HG03045 (cell line): ENCODE measurements around the gene MACF1.
"Not testable (repeated sequence)": the region's sequence is repeated elsewhere in the genome, so short reads cannot be mapped to it uniquely, and the experiment has no call there.

Experiments
- ATAC-seq: cut with Tn5 transposase; IDR thresholded peaks from one replicate; pipeline ENCODE4 v1.9.1; 2021; ENCODE audit warnings: mild to moderate bottlenecking, moderate library complexity; ENCODE audit not compliant: unreplicated experiment

MACF1 gene

DNA sequence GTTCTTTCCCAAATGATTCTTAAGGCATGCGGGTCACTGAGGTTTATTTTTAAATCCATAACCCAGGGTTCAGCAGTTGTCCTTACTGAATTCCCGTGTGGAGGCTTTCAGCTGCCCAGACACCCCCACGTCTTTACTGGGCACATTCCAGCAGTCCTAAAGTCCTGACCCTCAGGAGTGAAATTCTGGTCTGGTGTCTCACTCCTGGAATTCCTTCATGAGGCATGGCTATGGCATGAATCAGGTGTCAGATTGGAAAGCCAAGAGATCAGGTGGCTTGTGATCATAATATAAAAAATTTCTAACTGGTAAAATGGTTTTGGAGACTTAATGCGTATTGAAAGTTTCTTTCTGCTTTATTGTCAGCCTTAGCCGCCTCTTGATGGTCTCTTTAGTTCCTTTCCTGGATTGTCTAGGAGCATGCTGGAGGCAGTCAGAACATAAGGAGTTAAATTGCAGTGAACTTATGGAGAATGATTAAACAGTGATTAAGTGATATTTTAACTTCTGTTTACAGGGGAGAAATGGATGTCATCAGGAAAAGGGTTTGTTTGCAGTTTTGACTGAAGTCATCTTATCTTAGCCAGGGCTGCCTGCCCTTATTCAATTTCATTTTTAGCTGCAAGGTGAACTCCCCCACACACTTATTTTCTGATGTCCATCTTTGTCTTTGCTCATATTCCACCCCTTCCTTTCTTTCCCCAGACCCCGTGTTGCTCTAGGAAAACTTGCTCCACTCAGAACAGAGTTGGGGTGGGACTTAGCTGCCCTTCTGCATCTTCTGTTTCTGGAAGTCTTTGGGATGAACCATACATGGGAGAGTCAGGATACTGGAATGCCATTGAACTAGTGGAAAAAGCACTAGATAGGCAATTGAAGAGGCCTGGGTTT is 25.7 kb upstream of the MACF1 start:
- no peak for ATAC-seq

DNA sequence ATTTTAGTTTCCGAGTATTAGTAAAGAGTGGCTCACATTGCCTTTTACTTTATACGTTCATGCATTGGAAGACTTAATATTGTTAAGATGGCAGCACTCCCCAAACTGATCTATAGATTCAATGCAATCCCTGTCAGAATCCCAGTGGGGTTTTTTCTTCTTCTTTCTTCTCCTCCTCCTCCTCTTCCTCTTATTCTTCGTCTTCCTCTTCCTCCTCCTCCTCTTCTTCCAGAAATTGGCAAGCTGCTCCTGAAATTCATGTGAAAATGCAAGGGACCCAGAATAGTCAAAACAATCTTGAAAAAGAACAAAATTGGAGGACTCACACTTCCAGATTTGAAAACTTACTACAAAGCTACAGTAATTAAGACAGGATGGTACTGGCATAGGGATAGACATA is 23.2 kb upstream of the MACF1 start:
- no peak for ATAC-seq

DNA sequence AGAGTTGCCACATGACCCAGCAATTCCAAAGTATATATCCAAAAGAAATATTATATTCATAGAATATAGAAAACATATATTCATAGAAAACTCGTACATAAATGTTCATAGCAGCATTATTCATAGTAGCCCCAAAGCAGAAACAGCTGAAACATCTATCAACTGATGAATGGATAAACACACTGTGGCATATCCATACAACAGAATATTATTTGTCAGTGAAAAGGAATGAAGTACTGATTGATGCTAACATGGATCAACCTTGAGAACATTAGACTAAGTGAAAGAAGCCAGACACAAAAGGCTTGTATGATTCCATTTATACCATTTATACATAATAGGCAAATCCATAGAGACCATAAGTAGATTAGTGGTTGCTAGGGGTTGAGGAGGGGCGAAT is 21.7 kb upstream of the MACF1 start:
- ATAC-seq, result no peak

DNA sequence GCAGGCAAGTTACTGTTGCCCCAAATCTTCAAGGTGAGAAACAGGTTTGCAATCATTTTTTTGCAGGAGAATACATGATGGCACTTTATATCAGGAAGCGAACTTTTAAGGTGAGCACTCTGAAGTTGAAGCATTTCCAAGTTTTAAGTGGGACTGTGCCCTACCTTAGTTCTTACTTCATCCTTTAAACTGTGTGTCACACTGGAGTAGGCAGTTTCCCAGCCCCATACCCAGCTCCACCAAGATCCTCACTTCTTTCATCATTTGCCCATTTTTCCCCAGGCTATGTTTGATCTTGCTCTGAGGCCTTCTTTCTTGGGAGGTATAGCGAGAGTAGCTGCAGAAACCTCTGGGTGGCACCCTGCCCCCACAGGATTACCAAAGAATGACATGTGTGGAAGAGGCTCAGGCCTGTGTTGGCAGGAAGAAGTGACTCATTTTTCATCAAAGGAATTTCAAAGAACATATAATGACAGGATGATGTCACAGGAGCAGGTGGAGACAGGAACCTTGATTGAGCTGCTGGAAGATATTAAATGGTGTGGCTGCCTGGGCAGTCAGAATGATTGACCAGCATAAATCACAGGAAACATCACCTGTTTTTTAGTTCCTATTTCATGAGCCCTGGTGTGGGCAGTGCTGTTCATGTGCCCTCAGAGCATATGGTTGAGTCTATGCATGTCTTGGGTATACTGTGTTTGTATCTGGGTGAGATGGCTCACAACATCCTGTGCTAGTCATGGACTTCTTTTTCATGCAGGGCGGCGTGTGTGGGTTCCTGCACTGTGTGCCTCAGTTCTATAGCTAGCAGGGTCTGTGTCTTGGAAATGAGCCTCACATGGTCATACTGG is 20.8 kb upstream of the MACF1 start:
- peak; percentile 46 for ATAC-seq

DNA sequence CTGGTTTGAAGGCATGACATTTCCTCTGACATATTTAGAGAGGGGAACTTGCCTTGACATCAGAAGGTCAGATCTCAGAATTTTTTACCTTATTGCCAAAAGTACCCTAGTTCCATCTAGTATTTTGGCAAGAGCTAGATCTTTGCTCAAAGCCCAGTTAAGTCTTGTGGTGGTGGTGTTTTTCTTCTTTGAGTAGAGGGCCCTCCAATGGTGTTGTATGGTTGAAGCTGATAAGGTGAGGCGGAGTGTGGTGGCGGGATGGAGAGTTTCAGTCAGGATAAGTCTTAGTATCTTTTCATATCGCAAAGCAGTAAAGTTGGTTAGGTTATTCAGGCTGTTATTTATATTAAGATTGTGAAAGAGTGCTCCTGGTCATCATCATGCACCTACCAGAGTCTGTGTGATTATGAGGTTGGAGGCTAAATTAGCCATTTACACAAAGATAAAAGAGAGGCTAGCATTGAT is 20.1 kb upstream of the MACF1 start:
- no peak for ATAC-seq

DNA sequence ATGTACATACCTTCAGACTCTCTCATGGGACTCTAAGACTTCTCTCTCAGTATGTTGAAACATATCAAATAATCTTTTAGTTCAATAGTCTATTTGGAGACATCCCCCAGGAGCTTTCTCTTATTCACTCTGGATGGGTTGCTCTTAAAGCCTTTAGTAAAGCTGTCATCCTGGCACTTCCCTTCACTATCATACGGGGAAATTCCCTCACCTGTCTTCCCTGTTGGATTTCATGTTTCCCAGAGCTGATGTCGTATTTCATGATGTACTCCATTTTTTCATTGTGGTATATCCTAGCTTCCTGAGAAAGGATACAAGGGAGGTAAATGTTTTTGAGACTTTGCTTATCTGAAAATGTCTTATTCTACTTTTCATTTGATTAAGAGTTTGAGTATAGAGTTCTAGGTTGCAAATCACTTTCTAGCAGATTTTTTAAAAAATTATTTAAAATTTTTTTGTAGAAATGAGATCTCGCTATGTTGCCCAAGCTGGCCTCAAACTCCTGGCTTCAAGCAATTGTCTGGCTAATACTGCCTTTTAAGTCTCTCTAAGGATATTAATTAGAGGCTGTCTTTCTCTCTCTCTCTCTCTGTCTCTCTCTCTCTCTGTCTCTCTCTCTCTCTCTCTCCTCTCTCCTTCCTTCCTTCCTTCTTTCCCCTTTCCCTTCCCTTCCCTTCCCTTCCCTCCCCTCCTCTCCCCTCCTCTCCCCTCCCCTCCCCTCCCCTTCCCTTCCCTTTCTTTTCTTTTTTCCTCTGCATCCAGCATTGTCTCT is 17.0 kb upstream of the MACF1 start:
- ATAC-seq, result no peak

DNA sequence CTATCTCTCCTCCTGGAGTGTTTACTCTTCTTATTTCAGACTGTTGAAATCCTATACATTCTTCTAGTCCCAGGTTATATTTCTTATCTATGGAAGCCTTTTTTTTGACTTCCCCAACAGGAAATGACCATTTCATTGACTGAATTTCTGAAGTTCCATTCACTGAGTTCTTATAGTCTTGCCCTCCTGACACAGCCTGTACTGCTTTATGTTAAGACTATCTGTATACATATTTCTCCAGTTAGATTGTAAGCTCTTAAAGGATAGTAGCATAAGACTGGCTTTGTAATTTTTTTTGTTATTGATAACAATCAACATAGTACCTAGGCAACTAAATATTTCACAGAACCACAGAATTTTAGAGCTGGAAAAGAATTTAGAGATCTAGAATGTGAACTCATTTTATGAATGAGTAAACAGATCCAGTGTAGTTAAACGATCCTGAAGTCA is 14.9 kb upstream of the MACF1 start:
- ATAC-seq, result no peak

DNA sequence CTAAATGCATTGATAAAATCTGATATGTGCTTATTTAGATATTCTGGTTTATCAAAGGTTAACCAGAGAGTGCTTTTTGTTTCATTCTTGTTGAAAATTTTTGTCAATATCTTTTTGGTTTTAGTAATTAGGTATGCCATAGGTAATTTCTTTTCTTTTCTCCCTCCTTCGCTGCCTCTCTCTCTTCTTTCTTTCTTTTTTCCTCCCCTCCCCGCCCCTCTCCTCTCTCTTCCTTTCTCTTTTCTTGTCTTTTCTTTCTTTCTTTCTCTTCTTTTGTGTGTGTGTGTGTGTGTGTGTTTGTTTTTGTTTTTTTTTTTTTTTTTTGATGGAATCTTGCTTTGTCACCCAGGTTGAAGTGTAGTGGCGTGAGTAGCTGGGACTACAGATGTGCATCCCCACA is 14.4 kb upstream of the MACF1 start:
- no peak for ATAC-seq

DNA sequence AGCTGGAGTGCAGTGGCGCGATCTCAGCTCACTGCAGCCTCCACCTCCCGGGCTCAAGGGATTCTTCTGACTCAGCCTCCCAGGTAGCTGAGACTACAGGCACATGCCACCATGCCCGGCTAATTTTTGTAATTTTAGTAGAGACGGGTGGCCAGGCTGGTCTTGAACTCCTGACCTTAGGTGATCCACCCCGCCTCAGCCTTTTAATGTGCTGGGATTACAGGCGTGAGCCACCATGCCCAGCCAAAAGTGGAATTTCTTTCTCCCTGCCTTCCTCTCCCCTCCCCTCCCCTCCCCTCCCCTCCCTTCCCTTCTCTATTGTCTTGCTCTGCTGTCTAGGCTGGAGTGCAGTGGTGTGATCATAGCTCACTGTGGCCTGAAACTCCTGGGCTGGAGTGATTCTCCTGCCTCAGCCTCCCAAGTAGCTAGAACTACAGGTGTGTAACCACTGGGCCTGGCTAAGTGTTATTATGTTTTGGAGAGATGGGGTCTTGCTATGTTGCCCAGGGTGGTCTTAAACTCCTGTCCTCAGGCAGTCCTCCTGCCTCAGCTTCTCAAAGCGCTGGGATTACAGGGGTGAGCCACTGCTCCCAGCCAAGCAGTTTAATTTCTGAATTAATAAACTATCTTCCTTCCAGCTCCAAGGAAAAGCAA is 10.0 kb upstream of the MACF1 start:
- no peak for ATAC-seq

DNA sequence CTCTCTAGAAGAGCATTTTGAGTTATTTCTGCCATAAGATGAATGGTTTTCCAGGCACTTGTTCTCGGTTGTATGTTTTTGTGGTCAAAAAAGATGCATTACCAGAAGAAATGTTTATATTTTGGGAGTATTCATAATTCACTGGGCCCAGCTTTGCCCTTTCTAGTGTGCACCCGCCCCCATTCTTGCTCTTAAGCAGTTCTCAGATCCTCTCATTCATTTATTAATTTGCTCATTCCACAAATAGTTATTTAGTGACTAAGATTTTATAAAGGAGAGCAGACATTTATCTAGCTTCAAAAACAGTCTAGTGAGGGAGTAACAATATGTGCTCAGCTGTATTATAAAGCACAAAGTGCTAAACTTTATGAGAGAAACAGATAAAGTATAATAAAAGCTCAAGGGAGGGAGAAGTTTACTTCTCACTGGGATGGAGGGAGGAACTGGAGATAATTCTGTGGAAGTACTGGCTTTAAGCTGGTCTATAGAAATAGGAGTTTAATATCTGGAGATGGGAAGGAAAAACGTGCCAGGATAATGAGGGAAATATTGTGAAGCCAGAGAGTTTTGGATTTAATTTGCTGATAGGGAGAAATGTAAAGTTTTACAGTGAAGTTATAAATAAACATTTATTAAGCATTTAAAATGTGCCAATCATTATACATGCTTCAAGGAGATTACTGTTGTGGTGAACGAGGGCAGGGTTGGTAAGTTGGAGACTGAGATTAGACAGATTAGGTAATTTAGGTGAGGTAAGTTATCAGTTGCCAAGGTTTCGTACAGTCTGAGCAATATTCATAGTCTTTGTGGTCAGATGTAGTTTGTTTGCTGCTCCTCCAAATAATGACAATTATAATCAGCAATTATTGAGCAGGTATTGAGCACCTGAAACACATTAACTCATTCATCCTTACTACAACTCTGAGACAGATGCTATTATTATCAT is 9.1 kb upstream of the MACF1 start:
- no peak for ATAC-seq

DNA sequence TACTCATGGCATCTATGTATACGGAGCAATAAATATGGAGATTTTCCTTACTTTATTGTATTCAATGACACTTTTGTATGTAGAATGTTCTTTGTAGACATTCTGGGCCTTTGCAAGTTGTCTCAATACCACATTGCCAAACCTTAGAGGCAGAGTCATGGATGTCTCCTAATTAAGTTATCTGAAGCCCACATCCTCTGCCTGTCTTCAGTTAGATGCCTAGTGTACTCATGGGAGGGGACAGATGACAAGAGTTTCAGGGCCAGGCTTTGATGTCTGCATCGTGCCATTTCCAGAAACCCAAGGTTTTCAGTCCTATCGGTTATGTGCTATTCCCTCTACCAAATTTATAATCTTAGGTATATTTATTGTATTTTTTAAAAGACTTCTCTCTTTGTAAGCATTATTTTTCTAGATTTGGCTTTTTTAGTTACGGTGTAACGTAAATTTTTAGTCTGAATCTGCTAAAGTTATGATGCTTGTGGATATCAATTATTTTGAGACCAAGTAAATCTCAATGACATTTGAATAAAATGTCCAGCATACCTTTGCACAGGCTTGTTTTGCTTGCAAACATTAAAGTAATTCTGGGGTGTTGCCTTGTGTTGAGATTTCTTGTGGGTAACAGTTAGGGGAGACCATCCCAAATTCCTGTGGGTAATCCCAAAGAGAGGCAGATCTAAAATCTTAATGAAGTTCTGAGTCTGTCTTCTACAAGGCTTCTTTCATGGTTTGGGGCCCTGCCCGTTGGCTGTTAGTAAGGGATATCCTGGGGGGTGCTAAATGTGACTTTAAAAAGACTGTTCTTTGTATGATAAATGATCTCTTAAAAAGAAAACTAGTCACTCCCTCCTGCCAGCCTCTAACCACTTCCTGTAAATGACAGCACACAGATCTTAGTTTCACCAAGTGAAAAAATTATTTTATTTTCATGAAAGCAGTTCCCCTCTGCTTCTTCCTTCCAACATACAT is 8.0 kb upstream of the MACF1 start:
- no peak for ATAC-seq

DNA sequence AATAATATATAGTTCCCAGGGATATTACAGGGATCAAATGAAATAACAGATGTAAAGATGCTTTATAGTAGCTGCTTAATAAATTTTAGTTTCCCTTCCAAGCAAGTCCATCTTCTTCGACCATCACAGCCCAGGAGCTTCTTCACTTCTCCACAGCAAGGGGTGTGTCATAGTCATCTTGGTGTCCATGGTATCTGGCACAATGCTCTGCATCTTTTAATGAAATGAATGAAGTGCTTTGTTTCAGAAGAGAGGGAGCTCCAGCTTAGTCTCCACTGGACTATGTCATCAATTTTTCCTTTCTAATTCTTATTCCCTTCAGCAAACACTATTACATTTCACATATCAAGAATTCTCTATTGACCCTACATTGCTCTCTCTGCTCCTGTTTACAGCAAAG is 4.9 kb upstream of the MACF1 start:
- no peak for ATAC-seq

DNA sequence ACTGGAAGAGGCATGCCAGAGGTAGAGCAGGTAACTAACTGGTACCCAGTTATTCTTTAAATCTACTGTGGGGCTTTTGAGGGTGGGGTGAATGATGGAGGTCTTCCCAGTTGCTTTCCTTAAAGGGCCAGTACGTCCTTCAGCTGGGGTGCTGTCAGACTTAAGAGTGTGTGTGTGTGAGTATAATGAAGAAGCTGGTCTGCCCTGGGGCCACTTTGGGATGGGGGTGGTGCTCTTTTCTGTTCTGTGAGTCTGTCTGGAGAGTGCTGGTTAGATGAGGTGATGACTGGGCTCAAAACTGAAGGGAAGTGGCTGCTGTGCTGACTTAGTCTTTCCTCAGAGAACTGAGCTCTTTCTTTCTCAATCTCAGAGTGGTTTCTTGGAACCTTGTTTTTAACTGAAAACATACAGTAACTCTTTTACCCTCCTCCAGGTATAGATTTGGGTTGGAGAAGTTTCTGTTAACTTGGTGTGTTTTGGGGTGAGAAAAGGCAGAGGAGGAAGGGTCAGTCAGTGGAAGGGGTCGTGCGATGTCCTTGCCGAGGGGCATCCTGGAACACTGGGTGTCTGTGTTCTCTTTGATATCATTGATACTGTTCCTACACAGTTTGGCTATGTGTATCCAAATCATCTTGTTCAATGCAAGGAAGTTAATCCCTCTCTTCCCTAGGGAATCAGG is 746 bp downstream of the MACF1 start:
- no peak for ATAC-seq

DNA sequence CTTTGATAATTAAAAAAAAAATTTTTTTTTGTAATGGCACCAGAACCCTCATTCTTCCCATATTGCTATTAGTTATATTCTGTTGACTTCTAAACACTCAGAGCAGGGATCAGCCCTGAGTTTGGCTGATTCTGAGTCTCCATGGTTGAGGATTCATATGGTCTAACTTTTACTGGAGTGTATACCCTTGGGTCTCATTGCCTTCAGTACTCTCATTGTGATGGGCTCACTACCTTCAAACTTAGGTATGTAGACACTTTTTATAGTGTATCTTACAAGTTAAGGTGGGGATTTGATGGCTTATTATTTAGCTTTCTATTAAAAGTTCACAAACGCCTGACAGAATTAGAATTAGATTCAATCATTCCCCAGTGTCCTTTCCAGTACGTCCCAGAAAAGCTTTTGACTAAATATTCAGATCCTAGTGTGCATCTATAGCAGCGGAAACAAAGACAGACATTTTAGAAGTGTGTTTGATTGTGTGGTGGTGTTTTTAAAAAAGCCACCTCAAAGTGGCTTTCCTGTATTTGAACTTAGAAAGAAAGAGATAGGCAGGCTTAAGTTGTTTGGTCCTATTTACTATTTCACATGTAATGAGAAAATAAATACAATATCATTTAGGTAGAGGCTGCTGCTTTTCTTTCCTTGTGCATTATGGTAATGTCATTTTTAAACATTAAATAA is 1.4 kb downstream of the MACF1 start:
- no peak for ATAC-seq

DNA sequence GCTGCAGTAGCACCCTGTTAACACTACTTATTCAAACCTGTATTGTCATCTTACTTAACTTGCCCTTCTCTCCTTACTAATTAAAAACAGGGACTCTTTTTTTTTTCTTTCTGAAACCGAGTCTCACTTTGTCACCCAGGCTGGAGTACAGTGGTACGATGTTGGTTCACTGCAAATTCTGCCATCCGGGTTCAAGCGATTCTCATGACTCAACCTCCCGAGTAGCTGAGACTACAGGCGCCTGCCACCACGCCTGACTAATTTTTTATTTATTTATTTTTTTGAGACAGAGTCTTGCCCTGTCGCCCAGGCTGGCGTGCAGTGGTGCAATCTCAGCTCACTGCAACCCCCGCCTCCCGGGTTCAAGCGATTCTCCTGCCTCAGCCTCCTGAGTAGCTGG is 3.9 kb downstream of the MACF1 start:
- not testable (repeated sequence) for ATAC-seq

DNA sequence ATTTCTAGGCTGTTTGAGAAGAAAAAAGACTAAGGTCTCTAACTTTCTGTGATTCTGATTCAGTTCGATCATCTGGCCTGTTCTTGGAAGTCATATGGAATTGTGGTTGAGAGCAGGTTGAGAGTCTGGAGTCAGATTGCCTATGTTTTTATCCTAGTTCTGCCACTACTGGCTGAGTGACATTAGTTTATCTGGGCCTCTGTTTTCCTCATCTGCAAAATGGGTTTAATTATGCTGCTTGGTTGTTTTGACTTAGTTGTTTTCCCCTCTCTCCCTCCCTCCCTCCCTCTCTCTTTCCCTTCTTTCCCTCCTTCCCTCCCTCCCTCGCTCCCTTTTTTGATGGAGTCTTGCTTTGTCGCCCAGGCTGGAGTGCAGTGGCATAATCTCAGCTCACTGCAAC is 6.2 kb downstream of the MACF1 start:
- no peak for ATAC-seq

DNA sequence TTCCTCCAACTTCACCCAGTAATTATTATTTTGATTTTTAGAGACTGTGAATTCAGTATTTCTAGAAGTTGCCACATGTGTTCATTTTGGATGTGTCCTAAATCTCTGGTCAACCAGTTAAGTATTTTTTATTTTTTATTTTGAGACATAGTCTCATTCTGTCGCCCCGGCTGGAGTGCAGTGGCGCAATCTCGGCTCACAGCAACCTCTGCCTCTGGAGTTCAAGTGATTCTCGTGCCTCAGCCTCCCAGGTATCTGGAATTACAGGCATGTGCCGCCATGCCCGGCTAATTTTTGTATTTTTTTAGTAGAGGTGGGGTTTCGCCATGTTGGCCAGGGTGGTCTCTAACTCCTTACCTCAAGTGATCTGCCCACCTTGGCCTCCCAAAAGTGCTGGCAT is 8.0 kb downstream of the MACF1 start:
- no peak for ATAC-seq
